Keratinocyte (primary cell): ENCODE measurements around the gene LGR6. TPM values are rescaled to one million over a fixed set of nuclear protein-coding genes. Genes with fewer than 3 reads are reported as not detected.

Experiments used
- DNase-seq: peaks from one replicate; pipeline ENCODE4 v3.0.0-alpha.2; 2011; ENCODE audit warnings: low read depth, missing footprints, low spot score
- FAIRE-seq: peaks from 2 replicates; lab custom pipeline; 2011; peaks lifted over from hg19 to GRCh38; lab: Jason Lieb, UNC
- H2AFZ ChIP-seq: 2 replicates; pipeline ENCODE4 v1.6.0; 2012; ENCODE audit warnings: low read length, control low read depth, inconsistent platforms; ENCODE audit not compliant: control insufficient read depth
- H3K27ac ChIP-seq: 2 replicates; pipeline ENCODE4 v1.5.1; 2011; ENCODE audit warnings: low read length; ENCODE audit not compliant: control insufficient read depth, insufficient read depth
- H3K27me3 ChIP-seq: 3 replicates; pipeline ENCODE4 v1.6.0; 2011; ENCODE audit warnings: low read length; ENCODE audit not compliant: control insufficient read depth, insufficient read depth; ENCODE audit errors: extremely low read depth
- H3K36me3 ChIP-seq, 2 experiments: 2 replicates in 1 of 2; 3 replicates in 1 of 2; pipeline ENCODE4 v1.5.1; 2011; ENCODE audit warnings: low read length in 2 of 2, mild to moderate bottlenecking in 1 of 2; ENCODE audit not compliant: control insufficient read depth in 2 of 2, insufficient read depth in 2 of 2; ENCODE audit errors: extremely low read depth in 1 of 2
- H3K4me1 ChIP-seq: 3 replicates; pipeline ENCODE4 v1.5.1; 2011; ENCODE audit warnings: low read length; ENCODE audit not compliant: control insufficient read depth, insufficient read depth; ENCODE audit errors: extremely low read depth
- H3K4me2 ChIP-seq: 3 replicates; pipeline ENCODE4 v1.6.0; 2011; ENCODE audit warnings: low read depth, low read length; ENCODE audit not compliant: control insufficient read depth, insufficient read depth; ENCODE audit errors: extremely low read depth
- H3K4me3 ChIP-seq, 3 experiments: fragments of 200-600 bp in 1 of 3; sonication (generic) in 1 of 3; 2 replicates in 2 of 3; 3 replicates in 1 of 3; pipeline ENCODE4 v1.5.1; 2011 to 2016; ENCODE audit warnings: low read length in 3 of 3, mild to moderate bottlenecking in 3 of 3, control low read depth in 2 of 3, inconsistent platforms in 1 of 3, low read depth in 1 of 3, mixed read lengths in 1 of 3, mixed run types in 1 of 3, moderate library complexity in 1 of 3; ENCODE audit not compliant: control insufficient read depth in 2 of 3, insufficient read depth in 2 of 3; ENCODE audit errors: extremely low read depth in 1 of 3
- H3K79me2 ChIP-seq: 2 replicates; pipeline ENCODE4 v1.6.0; 2012; ENCODE audit warnings: low read length; ENCODE audit not compliant: control insufficient read depth, insufficient read depth
- H3K9ac ChIP-seq: 3 replicates; pipeline ENCODE4 v1.6.0; 2011; ENCODE audit warnings: low read length; ENCODE audit not compliant: control insufficient read depth, insufficient read depth; ENCODE audit errors: extremely low read depth
- H3K9me1 ChIP-seq: 3 replicates; pipeline ENCODE4 v1.6.0; 2011; ENCODE audit warnings: low read length; ENCODE audit not compliant: control insufficient read depth, insufficient read depth; ENCODE audit errors: extremely low read depth
- H3K9me3 ChIP-seq: 2 replicates; pipeline ENCODE4 v1.5.1; 2012; ENCODE audit warnings: low read depth, low read length; ENCODE audit not compliant: control insufficient read depth
- H4K20me1 ChIP-seq: 3 replicates; pipeline ENCODE4 v1.6.0; 2011; ENCODE audit warnings: low read length; ENCODE audit not compliant: control insufficient read depth, insufficient read depth; ENCODE audit errors: extremely low read depth
- EZH2 ChIP-seq: IDR thresholded peaks from one replicate; pipeline ENCODE4 v1.6.1; 2012; ENCODE audit warnings: inconsistent platforms, mild to moderate bottlenecking, low read length, moderate library complexity
- dilution Hi-C: fragments of 300-500 bp; cut with MboI; formaldehyde crosslinking; loops from one replicate; pipeline ENCODE4 v1.7.0; 2020; ENCODE audit warnings: low sequenced_read_pairs; ENCODE audit not compliant: extremely low pct_ligation_motif_present
- polyA plus RNA-seq, 5 experiments: library from polyadenylated mRNA; depleted of rRNA in 3 of 5; stranded (reverse) in 3 of 5; stranded (forward) in 1 of 5; unstranded in 1 of 5; fragments of >200 nt; gene quantifications; 1 replicate in 1 of 5; 2 replicates in 3 of 5; 3 replicates in 1 of 5; pipeline versions ENCODE4 v1.2.1 to v1.2.3, GENCODE V29; 2011 to 2012; ENCODE audit warnings: missing spikeins in 2 of 5, low read depth in 1 of 5, low replicate concordance in 1 of 5
- TF ChIP-seq, protein P1 (sequence below), 3 experiments: IDR thresholded peaks in 1 of 3; conservative IDR thresholded peaks in 1 of 3; optimal IDR thresholded peaks in 1 of 3; 2 replicates in 2 of 3; 3 replicates in 1 of 3; pipeline versions ENCODE3 to v1.5.1; 2011; ENCODE audit warnings: low read length in 3 of 3, mild to moderate bottlenecking in 3 of 3, moderate library complexity in 2 of 3, control low read depth in 1 of 3, inconsistent platforms in 1 of 3; ENCODE audit not compliant: insufficient read depth in 2 of 3; ENCODE audit errors: extremely low read depth in 1 of 3

LGR6 gene
- polyA plus RNA-seq, 1 donor (not counting 4 experiments of a cell fraction or from before 2014, with no cell fraction given): 0.42 TPM

GRCh38 chr1:202244841-202245261 is 51.3 kb downstream of the LGR6 start:
- no peak overlapping the region for H2AFZ ChIP-seq
- DNase-seq (no peak), FAIRE-seq (no peak)
- no peak overlapping the region for H3K4me2 ChIP-seq
- H3K4me3 ChIP-seq: no peak overlapping the region
- H3K27me3 ChIP-seq: no peaks in the 10 kb centered on the region
- dilution Hi-C loops: no loop called here
- TF ChIP-seq, protein P1, sequence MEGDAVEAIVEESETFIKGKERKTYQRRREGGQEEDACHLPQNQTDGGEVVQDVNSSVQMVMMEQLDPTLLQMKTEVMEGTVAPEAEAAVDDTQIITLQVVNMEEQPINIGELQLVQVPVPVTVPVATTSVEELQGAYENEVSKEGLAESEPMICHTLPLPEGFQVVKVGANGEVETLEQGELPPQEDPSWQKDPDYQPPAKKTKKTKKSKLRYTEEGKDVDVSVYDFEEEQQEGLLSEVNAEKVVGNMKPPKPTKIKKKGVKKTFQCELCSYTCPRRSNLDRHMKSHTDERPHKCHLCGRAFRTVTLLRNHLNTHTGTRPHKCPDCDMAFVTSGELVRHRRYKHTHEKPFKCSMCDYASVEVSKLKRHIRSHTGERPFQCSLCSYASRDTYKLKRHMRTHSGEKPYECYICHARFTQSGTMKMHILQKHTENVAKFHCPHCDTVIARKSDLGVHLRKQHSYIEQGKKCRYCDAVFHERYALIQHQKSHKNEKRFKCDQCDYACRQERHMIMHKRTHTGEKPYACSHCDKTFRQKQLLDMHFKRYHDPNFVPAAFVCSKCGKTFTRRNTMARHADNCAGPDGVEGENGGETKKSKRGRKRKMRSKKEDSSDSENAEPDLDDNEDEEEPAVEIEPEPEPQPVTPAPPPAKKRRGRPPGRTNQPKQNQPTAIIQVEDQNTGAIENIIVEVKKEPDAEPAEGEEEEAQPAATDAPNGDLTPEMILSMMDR (optimal IDR thresholded peaks at IDR 0.05 in 1 of 3, IDR thresholded peaks at IDR 0.05 in 1 of 3, conservative IDR thresholded peaks at IDR 0.05 in 1 of 3; ENCODE audit: extremely low read depth in 1 of 3, insufficient read depth in 2 of 3, low read length in 3 of 3): no peak
- TF ChIP-seq EZH2: no peak
- H3K36me3 ChIP-seq: no peaks in the 10 kb centered on the region
- H4K20me1 ChIP-seq: no peaks in the 10 kb centered on the region
- H3K27ac ChIP-seq: no peak overlapping the region
- H3K4me1 ChIP-seq: peaks cover 8% of the 10 kb centered on the region
- no peaks in the 10 kb centered on the region for H3K9me1 ChIP-seq
- no peaks in the 10 kb centered on the region for H3K79me2 ChIP-seq
- no peak overlapping the region for H3K9ac ChIP-seq
- no peaks in the 10 kb centered on the region for H3K9me3 ChIP-seq

GRCh38 chr1:202245391-202245790 is 51.8 kb downstream of the LGR6 start:
- FAIRE-seq: no peak
- TF ChIP-seq EZH2: no peak
- TF ChIP-seq, protein P1 (optimal IDR thresholded peaks at IDR 0.05 in 1 of 3, IDR thresholded peaks at IDR 0.05 in 1 of 3, conservative IDR thresholded peaks at IDR 0.05 in 1 of 3; ENCODE audit: extremely low read depth in 1 of 3, insufficient read depth in 2 of 3, low read length in 3 of 3): no peak
- H3K4me1 ChIP-seq: peaks cover 8% of the 10 kb centered on the region
- H3K9ac ChIP-seq: no peak overlapping the region
- H3K9me1 ChIP-seq: no peaks in the 10 kb centered on the region
- H3K27me3 ChIP-seq: no peaks in the 10 kb centered on the region
- no peaks in the 10 kb centered on the region for H3K79me2 ChIP-seq
- H3K4me3 ChIP-seq: no peak overlapping the region
- no peak overlapping the region for H2AFZ ChIP-seq
- no peaks in the 10 kb centered on the region for H3K36me3 ChIP-seq
- DNase-seq: no peak
- no peak overlapping the region for H3K27ac ChIP-seq
- H3K9me3 ChIP-seq: no peaks in the 10 kb centered on the region
- dilution Hi-C loops: no loop called here
- no peak overlapping the region for H3K4me2 ChIP-seq
- no peaks in the 10 kb centered on the region for H4K20me1 ChIP-seq
